DND-41 (cell line): ENCODE measurements around the gene SRL.

ENCODE experiments used
- EZH2 ChIP-seq: IDR thresholded peaks from 3 replicates; pipeline ENCODE4 v1.6.1; 2012; ENCODE audit warnings: borderline replicate concordance, low read depth, mild to moderate bottlenecking, moderate library complexity, low read length, inconsistent platforms; ENCODE audit not compliant: severe bottlenecking
- TF ChIP-seq, protein P1 (sequence below): IDR thresholded peaks from 2 replicates; pipeline ENCODE4 v1.5.1; 2012; ENCODE audit warnings: borderline replicate concordance, low read length, moderate library complexity, mild to moderate bottlenecking; ENCODE audit not compliant: poor library complexity, severe bottlenecking; ENCODE audit errors: extremely low read depth

DNA sequence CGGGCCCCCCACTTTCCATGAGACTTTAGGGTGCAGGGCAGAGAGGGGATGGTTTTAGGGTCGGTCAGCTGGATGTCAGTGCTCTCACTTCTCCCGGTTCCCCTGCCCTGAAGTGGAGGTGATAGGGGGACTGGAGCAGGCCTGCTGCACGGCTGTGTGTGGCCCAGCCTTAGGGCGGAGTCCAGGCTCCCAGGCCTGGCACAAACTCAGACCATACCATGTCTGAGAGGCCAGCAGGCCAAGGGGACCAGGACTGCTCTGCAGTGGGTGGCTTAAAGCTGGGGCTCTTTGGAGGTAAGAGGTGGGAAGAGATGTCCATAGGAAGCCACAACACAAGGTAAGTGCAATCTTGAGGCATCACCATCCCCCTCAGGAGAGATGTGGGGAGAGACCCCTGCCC, 22.7 kb upstream of the SRL start:
- TF ChIP-seq, protein P1, sequence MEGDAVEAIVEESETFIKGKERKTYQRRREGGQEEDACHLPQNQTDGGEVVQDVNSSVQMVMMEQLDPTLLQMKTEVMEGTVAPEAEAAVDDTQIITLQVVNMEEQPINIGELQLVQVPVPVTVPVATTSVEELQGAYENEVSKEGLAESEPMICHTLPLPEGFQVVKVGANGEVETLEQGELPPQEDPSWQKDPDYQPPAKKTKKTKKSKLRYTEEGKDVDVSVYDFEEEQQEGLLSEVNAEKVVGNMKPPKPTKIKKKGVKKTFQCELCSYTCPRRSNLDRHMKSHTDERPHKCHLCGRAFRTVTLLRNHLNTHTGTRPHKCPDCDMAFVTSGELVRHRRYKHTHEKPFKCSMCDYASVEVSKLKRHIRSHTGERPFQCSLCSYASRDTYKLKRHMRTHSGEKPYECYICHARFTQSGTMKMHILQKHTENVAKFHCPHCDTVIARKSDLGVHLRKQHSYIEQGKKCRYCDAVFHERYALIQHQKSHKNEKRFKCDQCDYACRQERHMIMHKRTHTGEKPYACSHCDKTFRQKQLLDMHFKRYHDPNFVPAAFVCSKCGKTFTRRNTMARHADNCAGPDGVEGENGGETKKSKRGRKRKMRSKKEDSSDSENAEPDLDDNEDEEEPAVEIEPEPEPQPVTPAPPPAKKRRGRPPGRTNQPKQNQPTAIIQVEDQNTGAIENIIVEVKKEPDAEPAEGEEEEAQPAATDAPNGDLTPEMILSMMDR: no peak
- no peak for TF ChIP-seq EZH2
